ES-I3 (cell line): ENCODE measurements around the gene LYPLA2.
A peak's percentile ranks its signal among the peaks of the same experiment; 100 is the strongest.
"Not testable (repeated sequence)": the region's sequence is repeated elsewhere in the genome, so short reads cannot be mapped to it uniquely, and the experiment has no call there.

Experiments used
- H3K36me3 ChIP-seq: 2 replicates; pipeline ENCODE4 v1.6.1; 2013; ENCODE audit warnings: mild to moderate bottlenecking, low read length, control low read depth, moderate library complexity; ENCODE audit not compliant: insufficient read depth
- H3K4me1 ChIP-seq: 2 replicates; pipeline ENCODE4 v1.6.1; 2013; ENCODE audit warnings: mild to moderate bottlenecking, control low read depth, low read length; ENCODE audit not compliant: insufficient read depth
- H3K9ac ChIP-seq: 2 replicates; pipeline ENCODE4 v1.6.1; 2013; ENCODE audit warnings: low read depth, mild to moderate bottlenecking, low read length, moderate library complexity
- H3K9me3 ChIP-seq: 2 replicates; pipeline ENCODE4 v1.6.1; 2013; ENCODE audit warnings: mild to moderate bottlenecking, low read length, moderate library complexity; ENCODE audit not compliant: control insufficient read depth, insufficient read depth

LYPLA2 gene

DNA sequence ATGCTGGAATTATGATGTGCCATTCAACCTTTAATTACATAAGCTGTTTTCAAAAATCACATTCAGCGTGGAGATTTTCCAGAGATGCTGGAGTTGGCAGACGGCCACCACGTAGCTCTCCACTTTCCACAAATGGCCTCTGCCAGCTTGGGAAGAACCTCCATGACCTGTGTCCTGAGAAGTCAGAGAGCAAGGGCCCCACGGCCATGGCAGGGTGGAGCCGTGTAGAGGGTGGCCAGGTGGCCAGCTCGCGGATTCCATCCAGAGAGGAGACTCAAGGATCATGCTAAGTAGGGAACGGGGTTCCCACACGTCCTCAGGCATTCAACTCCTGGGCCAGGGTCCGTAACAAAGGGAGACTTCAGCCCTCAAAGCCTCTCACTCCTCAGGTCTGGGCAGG lies 10.9 kb downstream of the LYPLA2 start:
- no peaks in the 10 kb centered on the region for H3K9me3 ChIP-seq
- H3K4me1 ChIP-seq: peaks cover 6% of the 10 kb centered on the region; the same call in 1 of the 2 replicates
- no peaks in the 10 kb centered on the region; the same call in 1 of the 2 replicates for H3K36me3 ChIP-seq
- no peak overlapping the region for H3K9ac ChIP-seq

DNA sequence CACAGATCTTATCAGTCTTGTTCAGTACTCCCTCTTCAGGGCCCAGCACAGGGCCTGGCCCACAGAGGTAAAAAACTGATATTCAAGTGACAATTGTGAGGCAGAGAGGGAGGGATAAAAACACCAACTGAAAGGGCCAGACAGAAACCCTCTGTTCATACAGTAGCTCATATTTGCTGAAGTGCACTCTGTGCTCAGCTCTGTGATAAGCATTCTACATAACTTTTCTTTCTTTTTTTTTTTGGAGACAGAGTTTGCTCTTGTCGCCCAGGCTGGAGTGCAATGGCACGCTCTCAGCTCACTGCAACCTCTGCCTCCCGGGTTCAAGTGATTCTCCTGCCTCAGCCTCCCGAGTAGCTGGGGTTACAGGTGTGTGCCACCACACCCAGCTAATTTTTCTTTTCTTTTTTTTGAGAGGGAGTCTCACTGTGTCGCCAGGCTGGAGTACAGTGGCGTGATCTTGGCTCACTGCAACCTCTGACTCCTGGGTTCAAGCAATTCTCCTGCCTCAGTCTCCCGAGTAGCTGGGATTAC lies 11.9 kb downstream of the LYPLA2 start:
- H3K4me1 ChIP-seq, H3K9ac ChIP-seq, H3K9me3 ChIP-seq, H3K36me3 ChIP-seq: not testable (repeated sequence)

- Histone ChIP-seq H3K9me3 (no peaks in the 10 kb centered on the region), H3K36me3 (no peaks in the 10 kb centered on the region; the same call in 1 of the 2 replicates), H3K9ac (no peak overlapping the region), H3K4me1 (peaks cover 6% of the 10 kb centered on the region; the same call in 1 of the 2 replicates)
These were observed 12.7 kb downstream of the LYPLA2 start for GRCh38 chr1:23803674-23804073.

DNA sequence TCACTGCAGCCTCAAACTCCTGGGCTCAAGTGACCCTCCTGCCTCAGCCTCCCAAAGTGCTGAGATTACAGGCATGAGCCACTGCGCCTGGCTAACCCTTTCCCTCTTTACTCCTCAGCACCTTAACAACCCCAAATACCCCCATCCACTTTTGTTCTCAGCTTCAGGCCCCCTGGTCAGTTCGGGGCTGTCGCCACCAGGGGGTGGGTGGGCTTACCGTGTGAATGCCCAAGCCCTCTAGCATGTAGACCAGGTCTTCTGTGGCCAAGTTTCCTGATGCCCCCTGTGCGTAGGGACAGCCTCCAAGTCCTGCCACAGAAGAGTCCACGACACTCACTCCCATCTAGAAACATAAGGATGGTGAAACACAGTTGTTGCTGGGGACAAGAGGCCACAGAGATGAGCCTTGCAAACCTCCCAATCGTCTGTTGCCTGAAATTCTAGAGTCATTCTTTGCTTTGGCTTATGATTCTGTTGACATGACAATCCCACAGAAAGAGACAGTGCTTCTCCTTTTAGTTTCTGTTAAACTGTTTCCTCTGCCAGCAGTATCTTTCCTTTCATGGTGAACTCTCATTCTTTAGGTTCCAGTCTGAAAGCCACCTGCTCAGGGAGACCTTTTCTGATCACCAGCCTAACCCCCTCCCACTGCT lies 13.4 kb downstream of the LYPLA2 start:
- Histone ChIP-seq H3K9ac (no peak overlapping the region), H3K9me3 (no peaks in the 10 kb centered on the region), H3K4me1 (no peaks in the 10 kb centered on the region; the same call in 1 of the 2 replicates), H3K36me3 (no peaks in the 10 kb centered on the region; the same call in 1 of the 2 replicates)

DNA sequence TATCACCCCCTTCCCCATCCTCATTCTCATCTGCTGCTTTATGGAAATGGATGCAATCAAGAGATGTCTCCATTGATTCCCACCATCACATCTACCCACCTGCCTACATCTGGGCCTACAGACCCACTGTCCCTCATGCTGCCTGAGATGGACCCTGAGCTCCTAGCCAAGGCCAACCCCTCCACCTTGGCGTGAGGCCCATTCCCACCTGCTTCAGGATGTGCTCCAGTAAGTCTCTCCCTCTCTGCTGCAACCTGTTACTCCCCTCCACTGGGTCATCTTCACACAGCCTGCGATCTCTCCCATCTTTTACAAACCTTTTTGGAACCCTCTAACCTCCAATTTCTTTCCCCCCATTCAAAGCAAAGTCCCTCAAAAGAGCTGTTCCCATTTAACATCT lies 14.1 kb downstream of the LYPLA2 start:
- Histone ChIP-seq H3K9me3 (no peaks in the 10 kb centered on the region), H3K9ac (no peak overlapping the region), H3K36me3 (no peaks in the 10 kb centered on the region; the same call in 1 of the 2 replicates), H3K4me1 (no peaks in the 10 kb centered on the region)

- H3K36me3 ChIP-seq: no peaks in the 10 kb centered on the region; the same call in 1 of the 2 replicates
- H3K4me1 ChIP-seq: no peaks in the 10 kb centered on the region
- H3K9ac ChIP-seq: no peak overlapping the region
- no peaks in the 10 kb centered on the region for H3K9me3 ChIP-seq
These were observed 15.3 kb downstream of the LYPLA2 start for GRCh38 chr1:23806280-23806679.

GRCh38 chr1:23807453-23807852 lies 16.5 kb downstream of the LYPLA2 start:
- Histone ChIP-seq H3K36me3 (no peaks in the 10 kb centered on the region), H3K9me3 (no peaks in the 10 kb centered on the region), H3K9ac (no peak overlapping the region), H3K4me1 (no peaks in the 10 kb centered on the region)

- Histone ChIP-seq H3K9me3 (no peaks in the 10 kb centered on the region), H3K9ac (no peak overlapping the region), H3K36me3 (no peaks in the 10 kb centered on the region), H3K4me1 (no peaks in the 10 kb centered on the region)
These were observed 18.8 kb downstream of the LYPLA2 start for GRCh38 chr1:23809751-23810171.

DNA sequence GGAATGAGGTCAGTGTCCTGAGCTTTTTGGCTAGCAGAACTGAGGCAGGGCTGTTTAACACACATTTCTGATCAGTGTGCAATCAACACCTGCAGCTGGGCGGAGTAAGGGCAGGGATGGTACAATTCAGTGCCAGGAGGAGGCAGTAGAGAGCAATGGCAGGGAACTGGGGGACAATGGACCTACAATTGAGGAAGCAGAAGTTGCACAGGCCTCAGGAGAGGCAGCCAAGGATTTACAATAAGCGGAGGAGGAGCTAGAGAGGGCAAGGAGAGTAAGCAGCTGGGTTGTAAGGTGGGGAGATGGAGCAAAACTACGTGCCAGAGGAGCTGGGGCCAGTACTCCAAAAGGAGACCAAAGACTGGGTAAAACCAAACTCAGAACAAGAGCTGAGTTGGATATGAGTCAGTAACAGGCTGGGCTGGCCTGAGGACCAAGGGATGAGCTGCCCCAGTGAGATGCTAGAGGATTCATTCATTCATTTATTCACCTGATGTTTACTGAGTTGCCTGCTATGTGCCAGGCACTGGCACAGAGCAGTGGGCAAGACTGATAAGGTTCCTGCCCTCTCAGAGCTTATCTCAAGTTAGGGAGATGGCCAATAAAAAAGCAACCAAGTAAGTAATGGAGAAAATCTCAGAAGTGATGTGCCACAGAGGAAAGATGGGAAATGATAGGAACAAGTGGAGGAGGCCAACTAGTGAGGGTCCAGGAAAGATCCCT lies 20.0 kb downstream of the LYPLA2 start:
- no peaks in the 10 kb centered on the region for H3K9me3 ChIP-seq
- H3K36me3 ChIP-seq: no peaks in the 10 kb centered on the region
- H3K4me1 ChIP-seq: no peaks in the 10 kb centered on the region
- no peak overlapping the region for H3K9ac ChIP-seq

GRCh38 chr1:23814016-23814415 lies 23.1 kb downstream of the LYPLA2 start:
- Histone ChIP-seq H3K9ac (no peak overlapping the region), H3K36me3 (peaks cover 6% of the 10 kb centered on the region), H3K9me3 (no peaks in the 10 kb centered on the region), H3K4me1 (no peaks in the 10 kb centered on the region)

DNA sequence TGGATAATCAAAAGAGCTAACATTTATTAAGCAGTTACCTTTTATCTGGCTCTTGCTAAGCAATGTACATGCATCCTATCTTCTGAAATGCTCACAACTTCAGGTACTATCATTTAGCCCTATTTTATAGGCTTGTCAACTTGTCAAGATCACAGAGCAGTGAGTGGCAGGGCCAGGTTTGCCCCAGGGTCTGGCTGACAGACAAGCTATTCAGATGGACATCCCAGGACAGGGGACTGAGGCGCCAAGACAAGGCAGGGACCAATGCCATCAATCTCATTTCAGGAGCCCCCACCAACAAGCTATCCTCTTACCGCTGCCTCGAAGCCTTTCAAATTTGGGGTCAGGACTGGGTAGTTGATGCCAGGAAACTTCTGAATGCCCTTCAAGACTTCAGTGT lies 25.4 kb downstream of the LYPLA2 start:
- Histone ChIP-seq H3K9me3 (no peaks in the 10 kb centered on the region), H3K36me3 (peaks cover 6% of the 10 kb centered on the region), H3K4me1 (no peaks in the 10 kb centered on the region), H3K9ac (no peak overlapping the region)

GRCh38 chr1:23816906-23817305 lies 26.0 kb downstream of the LYPLA2 start:
- Histone ChIP-seq H3K9me3 (no peaks in the 10 kb centered on the region), H3K9ac (no peak overlapping the region), H3K4me1 (no peaks in the 10 kb centered on the region), H3K36me3 (peaks cover 6% of the 10 kb centered on the region)

GRCh38 chr1:23817633-23818032 lies 26.7 kb downstream of the LYPLA2 start:
- Histone ChIP-seq H3K36me3 (peaks cover 6% of the 10 kb centered on the region), H3K4me1 (no peaks in the 10 kb centered on the region), H3K9me3 (no peaks in the 10 kb centered on the region), H3K9ac (no peak overlapping the region)

GRCh38 chr1:23823767-23824166 lies 32.8 kb downstream of the LYPLA2 start:
- H3K36me3 ChIP-seq: no peaks in the 10 kb centered on the region
- H3K9me3 ChIP-seq: no peaks in the 10 kb centered on the region
- no peaks in the 10 kb centered on the region for H3K4me1 ChIP-seq
- H3K9ac ChIP-seq: no peak overlapping the region

DNA sequence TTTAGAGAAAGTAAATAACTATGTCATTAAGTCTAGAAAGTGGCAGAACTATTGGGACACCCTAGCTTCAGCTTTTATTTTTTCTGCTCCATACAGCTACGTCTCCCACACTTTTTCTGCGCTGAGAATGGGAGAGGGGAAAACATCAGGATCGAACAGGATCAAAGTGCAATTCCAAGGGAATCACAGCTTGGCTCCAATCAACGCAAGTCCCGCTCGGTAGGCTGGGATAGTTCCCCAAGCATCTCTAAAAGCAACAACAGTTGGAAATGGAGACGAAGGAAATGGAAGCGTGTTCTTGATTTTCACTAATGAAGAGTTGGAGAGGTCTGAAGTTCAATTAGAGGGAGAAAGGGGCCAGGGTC lies 33.7 kb downstream of the LYPLA2 start:
- no peaks in the 10 kb centered on the region for H3K9me3 ChIP-seq
- no peaks in the 10 kb centered on the region for H3K36me3 ChIP-seq
- H3K9ac ChIP-seq: peak overlapping the region; percentile 100
- no peaks in the 10 kb centered on the region for H3K4me1 ChIP-seq
